Right lung (tissue), 5 donors: ENCODE data around the gene HCFC1R1. TPM values are rescaled to one million over a fixed set of nuclear protein-coding genes. Genes with fewer than 3 reads are reported as not detected.
"Not testable (repeated sequence)": the region's sequence is repeated elsewhere in the genome, so short reads cannot be mapped to it uniquely, and the experiment has no call there.

Source experiments
- DNase-seq, 2 donors: peaks; one replicate each; pipeline ENCODE4 v3.0.0-alpha.2; 2013
- polyA plus RNA-seq, 5 donors: library from polyadenylated mRNA; unstranded; fragments of 120-200 nt; gene quantifications; one replicate each; pipeline versions ENCODE4 v1.2.1 to v1.2.3, GENCODE V29; 2013; ENCODE audit warnings: inconsistent platforms in 1 of 5, low replicate concordance in 1 of 5; ENCODE audit not compliant: insufficient read length in 5 of 5, insufficient read depth in 1 of 5

The HCFC1R1 gene
- polyA plus RNA-seq, 5 donors = 26.6 to 45.7 (median 34.8) TPM

DNA sequence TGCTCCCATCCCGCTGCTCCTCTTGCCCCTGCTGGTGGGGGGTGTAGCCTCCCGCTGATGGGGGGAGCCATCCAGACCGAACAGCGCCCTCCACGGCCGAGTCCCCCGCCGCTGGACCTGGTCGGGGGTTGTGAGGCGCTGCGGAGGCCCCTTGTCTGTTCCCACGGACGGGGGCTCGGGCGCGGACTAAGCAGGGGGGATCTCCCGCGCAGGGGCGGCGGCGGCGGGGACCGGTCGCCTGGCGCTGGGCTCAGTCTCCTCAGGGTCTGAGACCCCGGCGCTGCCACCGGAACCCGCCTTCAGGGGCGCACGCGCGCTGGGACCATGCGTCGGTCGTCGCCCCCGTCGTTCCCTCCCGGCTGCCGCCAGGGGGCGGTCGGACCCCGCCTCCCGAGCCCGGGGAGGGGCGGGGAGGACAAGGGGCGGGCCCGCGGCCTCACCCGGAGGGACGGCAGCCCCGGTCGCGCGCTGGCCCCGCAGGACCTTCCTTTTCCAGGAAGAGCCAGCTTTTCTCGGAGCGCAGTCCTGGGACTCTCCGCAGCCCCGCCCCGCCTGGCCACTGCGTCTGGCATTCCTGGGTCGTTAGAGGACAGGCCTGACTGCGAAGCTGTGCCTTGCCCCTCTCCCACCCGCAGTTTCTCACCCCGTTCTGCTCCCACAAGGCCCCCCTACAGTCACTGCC lies 35.4 kb upstream of the HCFC1R1 start:
- peak; percentile 90 to 92 for DNase-seq

GRCh38 chr16:3058139-3059030 lies 34.6 kb upstream of the HCFC1R1 start:
- DNase-seq = no peak

DNA sequence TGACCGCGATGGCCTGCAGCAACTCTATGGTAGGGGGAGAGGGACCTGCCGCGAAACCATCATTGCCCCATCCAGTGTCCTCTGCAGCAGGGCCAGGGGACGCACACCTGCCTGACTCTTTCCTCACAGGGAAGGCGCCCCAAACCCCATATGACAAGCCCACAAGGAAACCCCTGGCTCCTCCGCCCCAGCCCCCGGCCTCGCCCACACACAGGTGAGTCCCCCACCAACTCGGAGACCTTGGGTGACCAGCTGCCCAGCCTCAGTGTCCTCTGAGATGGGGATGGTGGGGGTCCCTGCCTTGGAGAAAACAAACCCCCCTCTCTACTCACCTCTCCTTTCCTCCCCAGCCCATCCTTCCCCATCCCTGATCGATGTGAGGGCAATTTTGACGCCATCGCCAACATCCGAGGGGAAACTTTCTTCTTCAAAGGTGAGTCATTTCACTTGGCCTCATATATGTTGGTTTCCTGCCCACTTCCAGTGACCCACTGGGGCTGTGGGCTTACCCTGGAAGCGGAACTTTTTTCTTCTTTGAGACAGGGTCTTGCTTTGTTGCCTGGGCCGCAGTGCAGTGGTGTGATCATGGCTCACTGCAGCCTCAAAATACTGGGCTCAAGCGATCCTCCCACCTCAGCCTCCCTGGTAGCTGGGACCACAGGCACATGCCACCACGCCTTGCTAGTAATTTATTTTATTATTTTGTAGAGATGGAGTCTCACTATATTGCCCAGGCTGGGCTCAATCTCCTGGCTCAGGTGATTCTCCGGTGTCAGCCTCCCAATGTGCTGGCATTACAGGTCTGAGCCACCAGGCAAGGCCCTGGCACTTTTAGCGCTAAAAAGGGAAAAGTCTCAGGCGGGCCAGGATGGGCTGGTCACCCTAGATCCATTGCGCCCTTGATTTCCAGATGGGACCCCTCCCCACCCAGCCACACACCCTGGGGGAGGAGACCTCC lies 33.7 kb upstream of the HCFC1R1 start:
- DNase-seq = no peak

- DNase-seq = no peak
These were observed 32.8 kb upstream of the HCFC1R1 start for GRCh38 chr16:3056336-3057180.

DNA sequence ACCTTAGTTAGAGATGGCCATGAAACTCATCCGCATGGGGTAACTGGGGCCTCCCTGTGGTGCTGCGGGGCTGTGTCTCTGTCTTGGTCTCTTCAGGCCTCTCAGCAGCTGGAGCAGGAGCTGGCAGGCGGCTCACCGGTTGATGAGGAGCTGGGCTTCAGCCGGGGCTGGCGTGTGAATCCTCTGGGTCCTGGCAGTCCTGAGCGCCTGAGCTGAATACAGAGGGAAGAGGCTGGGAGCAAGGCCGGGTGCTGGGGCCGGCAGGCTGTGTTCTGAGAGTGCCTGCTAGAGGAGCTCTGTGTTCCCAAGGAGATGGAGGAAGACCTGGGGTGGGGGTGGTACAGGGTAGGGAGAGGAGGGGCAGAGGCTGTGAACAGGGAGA lies 32.0 kb upstream of the HCFC1R1 start:
- DNase-seq = not testable (repeated sequence)

DNA sequence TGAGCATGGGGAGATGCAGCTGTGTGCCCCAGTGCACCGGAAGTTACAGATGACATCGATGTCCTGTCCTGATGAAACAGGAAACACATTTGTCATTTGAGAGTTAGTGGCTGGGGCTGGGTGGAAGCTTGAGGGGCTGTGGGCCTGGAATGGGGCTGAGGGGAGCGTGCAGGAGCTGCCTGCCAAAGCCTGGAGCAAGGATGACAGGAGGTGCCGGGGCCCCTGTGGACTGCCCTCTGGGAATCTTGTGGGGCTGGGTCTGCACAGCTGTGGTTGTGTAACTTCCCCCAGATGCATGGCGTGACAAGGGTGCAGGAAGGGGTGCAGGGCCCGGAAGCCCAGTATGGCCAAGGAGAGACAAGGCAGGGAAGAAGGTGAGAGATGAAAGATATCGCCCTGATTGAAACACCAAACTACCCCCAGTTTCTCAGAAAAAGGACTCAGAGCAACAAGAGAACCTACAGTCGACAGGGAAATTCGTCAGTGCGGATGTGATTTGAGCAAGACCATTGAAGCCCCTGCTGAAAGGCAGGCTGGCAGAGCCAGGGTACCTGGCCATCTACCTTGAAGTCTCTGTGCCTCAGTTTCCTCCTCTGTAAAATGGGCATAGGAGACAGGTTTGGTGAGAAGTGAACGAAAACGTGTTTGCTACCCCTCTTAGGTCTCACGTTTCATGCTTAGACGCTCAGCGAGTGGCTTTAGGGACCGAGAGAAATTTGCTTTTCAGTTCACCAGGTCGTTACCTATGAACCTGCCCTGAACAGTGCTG lies 31.4 kb upstream of the HCFC1R1 start:
- DNase-seq = no peak

DNA sequence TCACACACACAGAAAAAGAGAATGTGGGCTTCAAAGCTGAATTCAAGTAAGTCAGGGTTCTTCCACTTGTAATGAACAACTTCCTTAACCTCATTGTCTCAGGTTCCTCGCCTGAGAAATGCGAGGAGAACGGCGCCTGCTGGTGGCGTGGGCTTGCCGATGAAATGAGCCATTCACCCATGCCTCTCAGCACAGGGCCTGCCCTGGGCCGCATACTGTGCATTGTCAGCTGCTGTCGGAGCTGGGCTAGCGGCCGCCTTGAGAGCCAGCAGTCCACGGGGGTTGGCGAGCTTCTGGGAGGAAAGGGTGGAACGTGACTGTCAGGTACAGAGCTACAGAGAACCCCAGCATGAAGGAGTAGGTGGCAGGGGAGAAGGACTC lies 29.6 kb upstream of the HCFC1R1 start:
- DNase-seq = not testable (repeated sequence)

- DNase-seq = not testable (repeated sequence)
These were observed 29.0 kb upstream of the HCFC1R1 start for GRCh38 chr16:3052571-3053329.

DNA sequence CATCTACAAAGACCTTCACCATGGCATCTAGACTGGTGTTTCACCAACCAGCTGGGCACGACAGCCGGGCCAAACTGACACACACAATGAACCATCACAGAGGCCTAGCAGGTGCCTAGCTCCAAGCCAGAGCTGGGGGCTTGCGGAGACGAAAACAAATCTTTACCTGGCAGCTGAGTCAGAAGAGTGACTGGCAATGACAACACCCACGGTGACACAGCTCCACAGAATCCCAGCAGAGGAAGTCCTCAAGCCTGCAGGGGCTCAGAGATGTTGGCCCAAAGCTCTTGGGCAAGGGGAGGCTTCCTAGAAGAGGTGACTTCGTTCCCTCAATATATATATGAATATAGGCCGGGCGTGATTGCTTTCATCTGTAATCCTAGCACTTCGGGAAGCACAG lies 27.8 kb upstream of the HCFC1R1 start:
- DNase-seq = no peak

DNA sequence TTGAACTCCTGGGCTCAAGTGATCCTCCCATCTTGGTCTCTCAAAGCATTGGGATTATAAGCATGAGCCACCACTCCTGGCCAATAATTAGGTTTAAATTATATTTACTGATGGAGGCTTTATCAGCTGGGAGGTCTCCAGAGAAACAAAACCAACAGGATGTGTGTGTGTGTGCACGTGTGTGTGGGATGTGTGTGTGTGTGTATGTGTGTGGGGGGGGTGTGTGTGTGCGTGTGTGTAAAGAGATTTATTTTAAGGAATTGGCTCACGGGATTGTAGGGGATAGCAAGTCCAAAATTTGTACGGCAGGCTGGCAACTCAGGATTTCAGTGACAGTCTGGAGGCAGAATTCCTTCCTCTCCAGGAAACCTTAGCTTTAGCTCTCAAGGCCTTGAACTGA lies 27.3 kb upstream of the HCFC1R1 start:
- DNase-seq = no peak

DNA sequence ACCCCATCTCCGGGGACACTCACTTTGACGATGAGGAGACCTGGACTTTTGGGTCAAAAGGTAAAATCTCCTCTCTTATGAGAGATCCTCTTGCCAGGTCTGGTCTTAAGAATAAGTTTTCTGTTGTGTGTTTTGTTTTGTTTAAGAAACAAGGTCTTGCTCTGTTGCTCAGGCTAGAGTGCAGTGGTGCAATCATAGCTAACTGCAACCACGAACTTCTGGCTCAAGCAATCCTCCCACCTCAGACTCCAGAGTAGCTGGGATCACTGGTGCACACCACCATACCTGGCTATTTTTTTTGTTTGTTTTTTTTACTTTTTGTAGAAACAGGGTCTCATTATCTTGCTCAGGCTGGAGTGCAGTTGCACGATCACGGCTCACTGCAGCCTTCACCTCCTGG lies 26.7 kb upstream of the HCFC1R1 start:
- no peak for DNase-seq

GRCh38 chr16:3049921-3050481 lies 26.3 kb upstream of the HCFC1R1 start:
- DNase-seq = no peak

- DNase-seq = no peak
These were observed 23.6 kb upstream of the HCFC1R1 start for GRCh38 chr16:3047387-3047720.

DNA sequence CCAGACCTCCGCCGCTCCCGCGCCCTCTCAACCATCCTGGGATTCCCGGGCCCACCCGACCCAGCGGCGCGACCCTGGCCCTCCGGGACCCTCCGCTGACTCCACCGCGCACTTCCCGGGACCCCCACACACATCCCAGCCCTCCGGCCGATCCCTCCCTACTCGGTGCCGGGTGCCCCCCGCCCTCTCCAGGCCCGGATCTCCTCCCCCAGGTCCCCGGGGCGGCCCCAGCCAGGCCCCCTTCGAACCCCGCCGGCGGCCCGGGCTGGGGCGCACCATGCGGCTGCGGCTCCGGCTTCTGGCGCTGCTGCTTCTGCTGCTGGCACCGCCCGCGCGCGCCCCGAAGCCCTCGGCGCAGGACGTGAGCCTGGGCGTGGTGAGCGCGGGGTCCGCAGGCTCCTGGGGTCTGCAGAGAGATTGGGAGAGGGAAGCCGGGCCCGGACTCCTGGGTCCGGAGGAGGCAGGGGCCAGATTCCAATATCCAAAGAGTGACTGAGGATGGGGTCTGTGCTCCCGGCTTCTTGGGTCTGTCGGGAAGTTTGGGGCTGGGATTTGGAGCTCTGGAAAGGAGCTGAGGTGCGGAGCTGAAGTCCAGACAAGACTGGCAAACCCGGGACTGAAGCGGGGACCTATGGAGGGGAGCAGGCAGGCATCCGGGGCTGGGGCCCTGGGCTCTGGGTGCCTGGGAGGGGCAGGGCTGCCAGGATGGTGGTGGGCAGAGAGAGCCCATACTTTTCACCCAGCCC lies 23.1 kb upstream of the HCFC1R1 start:
- no peak for DNase-seq

GRCh38 chr16:3045758-3046640 lies 22.3 kb upstream of the HCFC1R1 start, which contains the start of gene MMP25:
Gene MMP25, plus strand, starts transcription at chr16:3046561. Its CDS starts 357 bp downstream, at chr16:3046918.
- DNase-seq = no peak

DNA sequence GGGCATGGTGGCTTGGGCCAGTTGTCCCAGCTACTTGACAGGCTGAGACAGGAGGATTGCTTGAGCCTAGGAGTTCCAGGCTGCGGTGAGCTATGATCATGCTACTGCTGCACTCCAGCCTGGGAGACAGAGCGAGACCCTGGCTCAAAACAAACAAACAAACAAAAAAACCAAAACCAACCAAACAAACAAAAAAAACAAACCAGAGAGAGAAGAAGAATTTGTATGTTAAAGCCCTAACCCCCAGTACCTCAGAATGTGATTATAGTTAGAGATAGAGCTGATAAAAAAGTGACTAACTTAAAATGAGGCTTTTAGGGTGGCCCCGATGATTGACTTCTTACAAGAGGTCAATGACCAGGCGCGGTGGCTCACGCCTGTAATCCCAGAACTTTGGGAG lies 21.0 kb upstream of the HCFC1R1 start:
- DNase-seq = no peak

DNA sequence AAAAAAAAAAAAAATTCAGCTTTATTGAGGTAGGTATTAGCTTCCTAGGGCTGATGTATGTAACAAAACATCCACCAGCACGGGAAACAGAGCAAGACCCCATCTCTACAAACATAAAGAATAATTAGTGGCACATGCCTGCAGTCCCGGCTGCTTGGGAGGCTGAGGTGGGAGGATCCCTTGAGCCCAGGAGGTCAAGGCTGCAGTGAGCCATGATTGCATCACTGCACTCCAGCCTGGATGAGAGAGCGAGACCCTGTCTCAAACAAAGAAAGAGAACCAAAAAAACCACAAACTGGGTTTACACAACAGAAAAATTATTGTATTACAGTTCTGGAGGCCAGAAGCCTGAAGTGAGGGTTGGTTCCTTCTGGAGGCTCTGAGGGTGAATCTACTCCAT lies 18.6 kb upstream of the HCFC1R1 start:
- no peak for DNase-seq
